IPS-11a (cell line): ENCODE results near the gene MRGPRE.

Source experiments
- H3K4me3 ChIP-seq: one replicate; pipeline ENCODE4 v1.5.1; 2013; ENCODE audit warnings: low read depth, low read length, control low read depth

MRGPRE gene

DNA sequence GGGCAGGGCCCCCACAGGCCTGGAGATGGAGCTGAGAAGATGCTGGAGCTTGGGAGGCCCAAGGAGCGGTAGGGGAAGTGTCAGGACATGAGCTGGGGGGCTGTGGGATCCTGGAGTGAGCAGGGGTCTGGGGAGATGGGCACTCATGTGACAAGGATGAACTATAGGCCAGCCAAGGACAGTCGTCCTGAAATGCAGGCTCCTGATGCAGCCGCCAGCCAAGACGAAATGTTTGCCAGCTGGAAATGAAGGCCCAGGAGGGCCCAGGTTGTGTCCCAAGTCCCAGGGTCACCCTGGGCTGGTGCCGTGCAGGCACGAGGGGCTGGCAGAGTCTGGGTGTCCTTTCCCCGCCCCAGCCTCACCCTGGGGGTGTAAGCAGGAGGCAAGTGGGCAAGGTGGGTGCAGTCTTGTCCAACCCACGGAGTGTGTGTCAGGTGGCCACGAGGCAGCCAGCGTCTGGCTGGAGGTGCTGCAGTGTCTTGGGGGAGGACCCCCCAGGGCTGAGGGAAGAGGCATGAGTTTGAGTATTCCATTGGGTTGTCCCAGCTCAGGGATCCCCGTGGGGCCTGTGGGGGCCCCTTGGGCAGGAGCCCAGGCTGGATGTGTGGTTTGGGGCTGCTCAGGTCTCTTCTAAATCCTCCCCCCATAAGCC, 35.0 kb downstream of the MRGPRE start:
- H3K4me3 ChIP-seq, result no peak overlapping the region

DNA sequence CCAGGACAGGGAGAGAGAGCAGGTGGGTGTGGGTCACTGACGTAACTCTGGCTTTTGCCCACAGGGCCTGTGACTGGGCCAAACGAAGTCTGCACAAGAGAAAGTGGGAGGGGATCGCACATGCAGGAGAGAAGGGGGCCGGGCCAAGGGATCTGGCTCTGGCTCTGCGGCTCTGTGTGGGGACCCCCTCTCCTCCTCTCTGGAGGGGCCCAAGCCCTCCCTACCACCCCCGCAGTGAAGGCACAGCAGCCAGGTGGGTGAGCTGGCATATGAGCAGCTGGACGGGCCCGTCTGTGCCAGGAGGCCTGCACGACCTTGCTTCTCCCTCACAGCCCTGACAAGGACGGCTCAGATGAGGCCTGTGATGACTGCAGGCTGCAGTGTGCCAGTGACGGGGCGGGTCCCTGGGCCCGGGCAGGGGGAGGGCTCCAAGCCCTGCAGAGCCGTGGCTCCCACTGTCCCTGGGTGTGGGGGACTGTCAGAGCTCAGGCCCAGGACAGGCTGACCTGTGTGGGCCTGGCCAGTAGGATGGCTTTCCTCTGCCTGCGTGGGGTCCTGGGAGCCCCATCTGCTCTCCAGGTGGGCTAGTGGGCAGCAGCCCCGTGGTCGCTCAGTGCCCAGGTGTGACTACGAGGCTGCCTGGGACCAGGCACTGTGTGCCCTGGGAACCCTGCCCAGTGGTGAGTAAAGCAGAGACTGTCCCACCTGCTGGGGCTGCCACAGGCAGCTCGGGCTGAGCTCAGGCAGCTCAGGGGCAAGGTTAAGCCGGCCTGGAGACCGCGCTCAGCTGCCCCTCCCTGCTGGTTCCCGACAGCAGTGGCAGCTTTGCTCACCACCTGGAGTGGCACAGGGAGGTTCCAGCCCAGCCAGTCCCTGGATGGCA, 35.8 kb downstream of the MRGPRE start:
- H3K4me3 ChIP-seq, result no peak overlapping the region

DNA sequence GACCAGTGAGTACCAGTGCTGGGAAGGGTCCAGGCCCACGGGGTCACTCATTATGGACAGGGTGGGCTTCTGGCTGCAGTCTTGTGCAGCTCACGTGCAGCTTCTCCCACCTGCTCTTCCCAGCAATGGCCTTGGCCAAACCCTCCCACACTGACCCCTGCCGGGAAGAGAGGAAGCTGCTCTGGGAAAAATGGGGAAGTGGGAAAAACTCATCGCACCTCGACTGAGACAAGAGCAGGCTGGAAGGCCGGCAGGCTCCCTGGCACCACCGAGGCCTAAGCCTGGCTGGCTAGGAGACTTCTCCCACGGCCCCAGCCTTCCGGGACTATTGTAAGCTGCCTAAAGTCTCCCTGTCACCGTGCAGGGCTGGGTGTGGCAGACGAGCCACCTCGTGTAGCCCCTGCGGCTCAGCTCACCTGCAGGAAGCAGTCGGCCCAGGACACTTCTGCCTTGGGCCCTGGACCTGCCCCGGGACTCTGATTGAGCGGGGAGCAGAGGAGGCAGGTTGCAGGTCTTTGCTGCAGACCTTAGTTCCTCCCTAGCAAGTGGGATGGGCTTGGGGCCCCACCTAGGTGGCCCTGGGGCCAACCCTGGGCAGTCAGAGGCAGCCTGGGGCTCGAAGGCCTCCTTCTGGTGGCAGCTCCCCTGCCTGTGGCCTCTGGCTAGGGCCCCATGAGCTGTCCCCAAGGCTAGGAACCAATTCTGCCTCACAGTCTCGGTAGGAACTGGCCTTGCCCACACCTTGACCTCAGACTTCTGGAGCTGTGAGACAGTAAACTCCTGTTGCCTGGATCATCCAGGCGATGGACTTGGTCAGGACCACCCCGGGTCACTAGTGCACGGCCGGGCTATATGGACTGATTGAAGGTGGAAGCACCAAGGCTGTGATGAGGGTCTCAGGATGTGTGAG, 36.7 kb downstream of the MRGPRE start:
- no peak overlapping the region for H3K4me3 ChIP-seq

DNA sequence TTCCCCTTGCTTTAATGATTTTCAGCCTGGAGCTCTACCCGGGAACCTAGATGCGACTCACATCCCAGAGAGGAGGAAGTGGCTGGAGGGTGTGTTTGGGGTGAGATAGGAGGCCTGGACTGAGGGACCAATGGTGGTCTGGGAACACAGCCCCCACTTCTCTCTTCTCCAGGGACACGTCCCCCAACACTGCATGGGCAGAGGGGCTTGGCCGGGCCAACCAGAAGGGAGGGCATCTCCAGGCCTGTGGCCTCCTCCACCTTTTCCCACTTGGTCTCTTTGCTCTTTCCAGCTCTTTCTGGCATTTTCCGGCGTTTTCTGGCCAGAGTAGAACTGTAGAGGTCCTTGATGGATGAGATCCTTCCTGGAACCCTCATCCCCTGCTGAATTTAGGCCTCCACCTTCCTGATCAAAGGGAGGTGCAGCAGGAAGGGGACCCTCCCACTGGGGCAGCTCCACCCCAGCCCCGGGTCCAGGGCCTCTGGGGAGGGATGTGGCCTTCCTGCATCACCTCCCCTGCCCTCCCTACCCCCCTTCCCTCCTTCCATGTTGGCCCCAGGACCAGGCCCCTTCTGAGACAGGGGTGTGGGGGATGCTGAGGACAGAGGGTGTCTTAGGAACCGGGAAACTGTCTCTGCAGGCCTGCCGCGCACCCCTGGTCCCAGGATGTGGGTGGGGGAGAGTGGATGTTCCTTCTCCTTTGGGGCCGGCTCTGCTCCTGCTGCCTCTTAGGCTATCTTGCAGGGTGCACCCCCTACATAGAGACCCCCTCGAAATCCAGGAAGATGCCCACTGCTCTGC, 38.0 kb downstream of the MRGPRE start:
- no peak overlapping the region for H3K4me3 ChIP-seq

DNA sequence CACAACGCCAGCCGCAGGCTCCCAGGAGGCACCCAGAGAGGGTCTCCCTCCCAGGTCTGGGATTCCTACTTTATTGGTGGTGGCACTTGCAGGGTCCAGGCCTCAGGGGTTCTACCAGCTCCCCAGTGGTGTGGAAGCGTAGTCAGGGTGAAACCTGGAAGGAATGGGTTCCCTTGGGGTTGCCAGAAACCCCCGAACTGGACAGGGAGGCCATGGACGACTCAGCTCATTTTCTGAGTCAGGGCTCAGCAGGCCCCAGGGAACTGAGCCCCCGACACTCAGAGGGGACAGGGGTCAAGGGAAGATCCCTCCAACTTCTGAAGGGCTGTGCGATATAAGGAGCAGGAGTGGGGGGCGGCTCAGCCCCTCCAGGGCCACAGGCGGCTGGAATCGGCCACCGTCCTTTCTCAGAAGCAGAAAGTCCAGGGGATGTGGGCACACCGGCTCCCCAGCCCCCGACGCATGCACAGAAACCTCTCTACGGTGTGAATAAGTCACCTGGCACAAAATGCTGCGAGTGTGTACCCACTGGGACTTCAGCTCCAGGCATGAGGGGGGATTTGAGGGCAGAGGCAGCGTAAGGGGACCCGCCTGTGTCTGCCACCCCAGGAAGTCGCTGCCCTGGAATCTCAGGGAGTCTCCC, 38.7 kb downstream of the MRGPRE start:
- no peak overlapping the region for H3K4me3 ChIP-seq

DNA sequence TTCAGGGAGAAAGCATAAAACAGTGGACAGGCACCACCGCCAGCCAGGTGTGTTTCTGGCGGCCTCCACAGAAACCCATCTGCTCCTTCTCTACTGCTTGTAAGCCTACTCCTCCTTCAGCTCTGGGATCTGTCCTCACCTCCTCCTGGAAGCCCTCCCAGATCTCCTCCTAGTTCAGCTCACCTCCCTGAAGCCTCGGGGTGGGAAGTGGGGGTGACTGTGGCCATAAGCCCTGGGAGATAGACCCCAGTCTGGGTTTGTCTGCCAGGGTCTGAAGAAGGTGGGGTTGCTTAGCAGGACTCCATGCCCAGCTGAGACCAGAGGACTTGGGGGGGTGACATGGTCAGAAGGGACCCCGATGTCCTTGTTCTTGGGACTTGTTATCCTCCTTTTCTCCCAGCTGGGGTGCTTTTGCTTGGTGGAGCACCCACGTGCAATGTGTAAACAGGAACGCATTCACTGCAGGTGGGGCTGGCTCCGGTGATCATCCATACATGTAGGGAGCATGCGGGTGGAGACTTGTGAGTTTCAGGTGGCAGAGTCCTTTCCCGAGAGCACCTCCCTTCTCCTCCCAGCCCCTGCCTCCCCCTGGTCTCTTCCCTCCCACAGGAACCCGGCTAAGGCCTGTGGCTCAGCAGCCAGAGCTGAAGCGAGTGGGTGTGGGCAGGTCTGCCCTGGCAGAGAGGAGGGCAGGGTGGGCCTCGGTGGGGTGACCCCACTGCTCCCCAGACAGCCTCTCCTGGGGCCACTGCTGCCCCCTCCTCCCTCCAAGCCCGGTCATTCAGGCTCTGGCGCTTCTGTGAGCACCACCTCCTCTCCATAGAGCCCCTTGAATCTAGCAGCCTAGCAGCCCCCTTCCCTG, 39.5 kb downstream of the MRGPRE start:
- no peak overlapping the region for H3K4me3 ChIP-seq

DNA sequence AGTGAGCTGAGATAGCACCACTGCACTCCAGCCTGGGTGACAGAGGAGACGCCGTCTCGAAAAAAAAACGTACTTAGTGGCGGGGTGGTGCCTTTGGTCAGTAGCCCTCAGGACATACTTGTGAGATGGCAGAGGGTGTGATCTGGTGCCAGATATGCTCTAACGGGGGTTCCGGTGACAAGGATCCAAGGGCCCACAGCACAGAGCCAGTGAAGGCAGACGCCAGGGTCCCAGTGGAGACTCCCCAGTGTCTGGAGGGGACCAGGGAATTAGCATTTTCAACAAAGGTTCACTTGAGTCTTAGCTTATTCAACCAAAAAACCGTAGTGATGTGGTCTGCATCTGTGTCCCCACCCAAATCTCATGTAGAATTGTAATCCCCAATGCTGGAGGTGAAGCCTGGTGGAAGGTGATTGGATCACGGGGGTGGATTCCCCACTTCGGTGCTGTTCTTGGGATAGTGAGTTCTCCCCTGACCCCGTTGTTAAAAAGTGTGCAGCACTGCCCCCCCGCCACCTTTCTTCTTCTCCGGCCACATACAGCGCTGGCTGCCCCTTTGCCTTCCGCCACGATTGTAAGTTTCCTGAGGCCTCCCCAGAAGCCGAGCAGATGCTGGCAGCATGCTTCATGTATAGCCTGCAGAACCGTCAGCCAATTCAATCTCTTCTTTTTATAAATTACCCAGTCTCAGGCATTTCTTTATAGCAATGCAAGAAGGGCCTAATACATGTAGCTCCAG, 40.5 kb downstream of the MRGPRE start:
- no peak overlapping the region for H3K4me3 ChIP-seq

DNA sequence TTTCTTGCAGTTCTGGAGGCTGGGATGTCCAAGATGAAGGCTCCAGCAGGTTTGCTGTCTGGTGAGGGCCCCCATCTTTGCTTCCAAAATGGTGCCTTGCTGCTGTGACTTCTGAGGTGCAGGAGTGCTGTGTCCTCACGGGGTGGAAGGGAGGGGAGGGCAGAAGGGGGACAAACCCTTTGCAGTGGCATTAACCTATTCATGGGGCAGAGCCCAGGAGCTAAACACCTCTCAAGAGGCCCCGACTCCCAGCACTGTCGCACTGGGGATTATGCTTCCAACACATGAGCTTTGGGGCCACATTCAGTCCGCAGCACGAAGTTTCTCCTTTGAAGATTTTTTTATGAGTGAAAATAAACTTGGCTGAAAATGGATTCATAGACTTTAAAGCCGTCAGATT, 41.6 kb downstream of the MRGPRE start:
- no peak overlapping the region for H3K4me3 ChIP-seq

DNA sequence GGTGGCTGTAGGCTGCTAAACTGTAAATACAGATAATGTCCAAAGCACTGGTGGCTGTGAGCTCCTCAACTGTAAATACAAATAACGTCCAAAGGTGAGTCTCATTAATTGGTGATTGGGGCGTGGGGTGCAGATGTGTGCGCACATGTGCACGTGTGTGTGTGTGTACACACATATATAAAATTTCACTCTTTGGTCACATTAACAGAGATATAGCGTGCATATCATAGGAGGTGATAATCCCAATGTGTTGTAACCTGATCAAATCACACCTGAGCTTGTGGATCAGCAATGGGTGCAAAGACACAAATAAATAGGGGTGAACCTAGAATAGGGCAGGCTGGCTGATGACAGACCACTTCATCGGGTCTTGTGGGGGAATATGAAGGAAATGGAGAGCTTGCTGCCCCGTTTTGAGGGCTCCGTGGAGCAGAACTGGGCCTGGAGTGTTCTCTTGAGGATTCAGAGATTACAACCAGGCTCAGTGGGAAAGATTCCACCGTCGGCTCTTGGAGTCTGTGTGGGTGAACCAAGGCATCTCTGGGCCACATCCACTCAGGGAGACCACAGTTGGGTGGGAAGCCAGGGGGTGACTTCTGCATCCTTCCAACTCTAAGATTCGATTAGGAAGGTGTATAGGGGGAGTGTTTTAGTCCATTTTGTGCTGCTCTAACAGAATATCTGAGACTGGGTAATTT, 42.2 kb downstream of the MRGPRE start:
- H3K4me3 ChIP-seq, result no peak overlapping the region

DNA sequence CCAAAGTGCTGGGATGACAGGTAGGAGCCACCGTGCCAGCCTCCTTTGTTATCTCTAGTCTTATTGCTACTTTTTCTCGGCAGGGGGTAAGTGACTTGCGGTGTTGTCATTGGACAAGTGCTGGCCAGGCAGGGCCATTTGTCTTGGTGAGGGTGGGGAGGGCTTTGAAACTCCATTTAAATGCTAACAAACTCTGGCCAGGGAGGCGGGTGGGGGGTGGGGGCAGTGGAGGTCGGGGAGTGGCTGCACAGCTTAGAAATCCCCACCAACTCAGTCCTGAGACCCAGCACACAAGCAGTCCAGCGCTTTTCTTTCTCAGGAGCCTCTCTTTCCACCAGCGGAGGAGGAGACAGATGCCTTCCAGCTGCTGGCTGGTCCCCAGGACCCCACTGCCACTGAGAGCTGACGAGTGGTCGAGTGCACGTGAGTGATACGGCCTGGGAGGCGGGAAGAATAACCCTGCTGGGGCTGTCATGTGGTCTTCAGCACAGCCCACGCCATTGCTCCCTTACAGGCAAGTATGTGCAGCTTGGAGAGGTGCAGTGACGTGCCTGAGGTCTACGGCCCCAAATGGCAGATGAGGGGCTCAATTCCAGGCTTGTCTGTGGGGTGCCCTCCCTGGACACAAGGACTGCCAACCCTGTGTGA, 42.9 kb downstream of the MRGPRE start:
- H3K4me3 ChIP-seq, result no peak overlapping the region

DNA sequence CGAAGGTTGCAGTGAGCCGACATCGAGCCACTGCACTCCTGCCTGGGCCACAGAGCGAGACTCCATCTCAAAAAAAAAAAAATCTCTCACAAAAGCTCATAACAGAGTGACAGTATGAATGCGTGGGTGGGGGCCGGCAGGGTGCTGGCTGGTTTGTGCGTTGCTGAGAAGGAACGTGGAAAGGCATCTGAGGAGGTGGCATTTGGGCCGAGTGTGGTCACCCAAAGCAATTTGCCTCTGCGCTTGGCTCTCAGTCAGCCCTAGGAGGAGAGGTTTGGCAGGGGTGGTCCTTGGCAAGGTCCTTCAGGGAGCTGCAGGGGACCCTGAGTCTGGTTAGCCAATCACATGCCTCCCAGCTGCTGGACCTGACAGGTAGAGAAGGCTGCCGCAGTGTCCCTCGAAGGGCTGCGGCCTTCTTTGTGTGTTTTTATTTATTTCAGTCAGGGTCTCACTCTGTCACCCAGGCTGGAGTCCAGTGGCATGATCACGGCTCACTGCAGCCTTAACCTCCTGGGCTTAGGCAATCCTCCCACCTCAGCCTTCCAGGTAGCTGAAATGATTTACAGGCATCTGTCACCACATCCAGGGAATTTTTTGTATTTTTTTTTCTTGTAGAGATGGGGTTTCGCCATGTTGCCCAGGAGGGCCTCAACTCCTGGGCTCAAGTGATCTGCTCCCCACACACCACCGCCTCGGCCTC, 43.6 kb downstream of the MRGPRE start:
- no peak overlapping the region for H3K4me3 ChIP-seq

DNA sequence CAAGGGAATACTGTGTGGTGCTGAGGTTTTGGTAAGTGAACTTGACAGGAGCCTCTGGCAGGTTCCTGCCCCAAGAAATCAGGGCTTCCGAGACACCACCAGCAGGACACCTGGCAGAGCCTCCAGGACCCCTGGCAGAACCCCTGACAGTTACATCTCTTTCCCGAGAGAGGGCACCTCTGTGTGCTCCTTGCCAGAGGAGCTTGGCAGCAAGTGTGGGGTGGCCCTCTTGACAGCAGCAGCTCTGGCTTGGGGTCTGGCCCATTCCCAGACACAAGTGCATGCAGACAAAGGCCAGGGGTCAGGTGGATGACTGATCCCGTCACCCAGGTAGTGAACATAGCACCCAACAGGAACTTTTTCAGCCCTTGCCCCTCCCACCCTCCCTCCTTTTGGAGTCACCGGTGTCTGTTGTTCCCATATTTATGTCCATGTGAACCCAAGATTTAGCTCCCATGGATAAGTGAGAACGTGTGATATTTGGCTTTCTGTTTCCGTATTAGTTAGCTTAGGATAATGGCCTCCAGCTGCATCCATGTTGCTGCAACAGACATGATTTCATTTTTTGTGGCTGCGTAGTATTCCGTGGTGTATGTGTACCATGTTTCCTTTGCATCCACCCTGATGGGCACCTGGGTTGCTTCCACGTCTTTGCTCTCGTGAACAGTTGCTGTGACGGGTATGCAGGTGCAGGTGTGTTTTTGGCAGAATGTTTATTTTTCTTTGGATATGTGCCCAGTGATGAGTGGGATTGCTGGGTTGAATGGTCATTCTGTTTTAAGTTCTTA, 45.9 kb downstream of the MRGPRE start:
- H3K4me3 ChIP-seq, result no peak overlapping the region

DNA sequence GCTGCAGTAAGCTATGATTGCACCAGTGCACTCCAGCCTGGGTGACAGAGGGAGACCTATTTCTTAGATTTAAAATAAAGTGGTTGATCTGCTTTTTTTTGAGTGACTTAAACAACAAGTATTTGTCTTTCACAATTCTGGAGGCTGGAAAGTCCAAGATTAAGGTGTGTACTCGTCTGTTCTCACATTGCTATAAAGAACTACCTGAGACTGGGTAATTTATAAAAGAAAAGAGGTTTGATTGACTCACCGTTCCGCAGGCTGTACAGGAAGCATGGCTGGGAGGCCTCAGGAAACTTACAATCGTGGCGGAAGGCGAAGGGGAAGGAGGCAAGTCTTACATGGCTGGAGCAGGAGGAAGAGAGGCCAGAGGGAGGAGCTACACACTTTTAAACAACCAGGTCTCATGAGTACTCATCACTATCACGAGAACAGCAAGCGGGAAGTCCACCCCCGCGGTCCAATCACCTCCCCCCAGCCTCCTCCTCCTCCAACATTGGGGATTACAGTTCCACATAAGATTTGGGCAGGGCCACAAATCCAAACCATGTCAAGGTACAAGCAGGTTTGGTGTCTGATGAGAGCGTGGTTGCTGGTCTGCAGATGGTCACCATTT, 47.4 kb downstream of the MRGPRE start:
- no peak overlapping the region for H3K4me3 ChIP-seq

DNA sequence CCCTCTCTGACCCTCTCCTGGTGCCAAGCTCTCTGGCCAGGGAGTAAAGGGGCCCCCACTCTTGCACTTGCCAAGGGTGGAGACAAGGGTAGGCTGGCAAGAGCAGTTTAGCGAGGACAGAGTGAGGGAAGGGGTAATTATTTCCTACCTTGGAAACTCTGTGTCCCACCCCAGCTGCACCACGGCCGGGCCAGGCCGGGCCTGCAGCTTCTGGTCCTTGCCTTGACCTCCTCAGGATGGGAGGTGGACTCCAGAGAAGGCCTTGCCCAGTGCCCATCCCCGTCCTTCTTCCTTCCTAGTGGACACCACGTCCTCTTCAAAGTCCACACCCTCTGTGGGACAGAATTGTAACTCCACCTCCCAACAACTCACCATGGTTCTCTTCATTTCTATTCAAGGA, 48.7 kb downstream of the MRGPRE start:
- no peak overlapping the region for H3K4me3 ChIP-seq

DNA sequence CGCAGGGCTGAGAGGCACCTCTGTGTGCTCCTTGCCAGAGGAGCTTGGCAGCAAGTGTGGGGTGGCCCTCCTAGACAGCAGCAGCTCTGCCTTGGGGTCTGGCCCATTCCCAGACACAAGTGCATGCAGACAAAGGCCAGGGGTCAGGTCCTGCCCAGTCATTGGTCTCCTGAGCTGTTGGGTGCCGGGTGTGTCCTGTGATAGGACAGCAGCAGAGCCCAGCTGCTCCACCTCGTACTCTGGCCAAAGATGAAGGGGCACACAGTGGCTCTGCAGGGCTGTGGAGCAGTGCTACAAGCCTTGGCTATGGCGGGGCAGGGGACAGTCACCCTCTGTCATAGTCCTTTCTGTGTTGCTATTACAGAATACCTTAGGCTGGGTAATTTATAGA, 49.8 kb downstream of the MRGPRE start:
- H3K4me3 ChIP-seq, result no peak overlapping the region
